Measurements from ENCODE around the gene MBLAC1. TPM values are rescaled to one million over a fixed set of nuclear protein-coding genes. Genes with fewer than 3 reads are reported as not detected.
A peak's percentile ranks its signal among the peaks of the same experiment; 100 is the strongest.

The MBLAC1 gene
- total and polyA plus RNA-seq, 9 of the 15 experiments (the other 6 are each of a cell fraction or from before 2014, with no cell fraction given), result 0.03 to 3.1 (median 0.52) TPM

DNA sequence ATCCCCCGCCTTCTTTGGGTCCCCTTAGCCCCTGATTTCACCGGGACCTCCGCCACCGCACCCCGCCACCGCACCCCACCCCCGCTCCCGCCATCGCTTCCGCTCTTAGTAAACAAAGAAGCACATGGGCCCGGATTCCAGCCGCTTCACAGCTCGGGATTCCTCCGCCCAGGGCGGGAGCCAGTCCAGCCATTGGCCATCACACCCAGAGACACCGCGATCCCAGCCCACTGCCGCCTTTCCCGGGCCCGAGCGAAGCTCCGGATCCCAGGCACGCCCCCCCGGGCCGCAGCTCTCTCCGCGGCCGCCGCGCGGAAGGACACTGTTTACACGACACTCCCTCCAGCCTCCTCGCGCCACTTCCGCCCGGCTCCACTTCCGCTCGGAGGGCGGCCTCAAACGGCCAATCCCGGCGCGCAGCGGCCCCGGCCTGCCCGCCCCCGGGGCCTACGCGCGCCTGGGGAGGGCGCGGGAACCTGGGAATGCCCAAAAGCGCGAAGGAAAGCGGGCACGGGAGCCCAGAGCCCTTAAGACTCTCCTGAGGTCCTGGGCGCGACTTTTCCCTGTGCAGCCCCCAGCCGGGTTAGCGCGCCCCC is 26.2 kb upstream of the MBLAC1 start (continued):
- TF ChIP-seq E4F1 (CRISPR knock-in tag; IDR thresholded peaks at IDR 0.05; ENCODE audit: borderline replicate concordance) (no peak), RBM22 (IDR thresholded peaks at IDR 0.05; ENCODE audit: low read depth, low read length, poor library complexity, severe bottlenecking) (peak; percentile 90), ZFP1 (CRISPR knock-in tag; IDR thresholded peaks at IDR 0.05) (no peak), POLR2AphosphoS5 (IDR thresholded peaks at IDR 0.05; ENCODE audit: control insufficient read depth, insufficient read depth, low read depth, low read length) (peak; percentile 57), ZHX1 (conservative IDR thresholded peaks at IDR 0.05; ENCODE audit: low read length) (no peak), RBBP5 (IDR thresholded peaks at IDR 0.05; ENCODE audit: borderline replicate concordance, insufficient read depth, low read length, poor library complexity, severe bottlenecking) (peak; percentile 74), CBX3 (IDR thresholded peaks at IDR 0.05; ENCODE audit: borderline replicate concordance in 1 of 2, low read length in 2 of 2) (peak in 1 of 2 experiments; percentile 42; a peak in 1 of 3 replicates), ETS2 (tag; IDR thresholded peaks at IDR 0.05; ENCODE audit: borderline replicate concordance, poor library complexity, severe bottlenecking) (no peak), ZNF75A (CRISPR knock-in tag; IDR thresholded peaks at IDR 0.05) (no peak), ZNF12 (CRISPR knock-in tag; IDR thresholded peaks at IDR 0.05) (no peak), ZNF766 (CRISPR knock-in tag; conservative IDR thresholded peaks at IDR 0.05) (no peak), TAF15 (IDR thresholded peaks at IDR 0.05; ENCODE audit: low read depth, low read length) (no peak)
